IPS-18c (cell line): Measurements from ENCODE around the gene NTF3.

ENCODE experiments used
- H3K4me3 ChIP-seq: 2 replicates; pipeline ENCODE4 v1.7.0; 2013; ENCODE audit warnings: low read depth, mild to moderate bottlenecking, low read length, moderate library complexity; ENCODE audit not compliant: insufficient read depth
- H3K9me3 ChIP-seq: one replicate; pipeline ENCODE4 v1.6.1; 2013; ENCODE audit warnings: mild to moderate bottlenecking, low read length, moderate library complexity; ENCODE audit not compliant: control insufficient read depth, insufficient read depth

The NTF3 gene

DNA sequence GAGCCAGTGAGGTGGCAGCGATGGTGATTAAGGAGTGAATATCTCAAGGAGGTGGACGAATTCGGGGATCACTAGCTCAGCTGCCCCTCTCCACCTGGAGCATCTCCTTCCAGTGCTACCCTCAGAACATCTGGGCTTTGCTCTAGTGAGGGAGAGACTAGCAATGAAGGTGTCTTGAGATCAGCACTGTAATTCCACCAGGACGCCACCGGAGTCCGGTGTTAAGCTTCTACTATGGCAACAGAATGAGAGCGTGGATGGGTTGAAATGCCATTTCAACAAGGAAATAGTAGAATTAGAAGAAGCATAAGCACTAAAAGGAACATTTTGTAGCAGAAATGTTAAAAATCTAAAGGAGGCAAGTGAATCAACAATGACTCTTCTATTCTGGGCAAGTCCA is 61.1 kb downstream of the NTF3 start:
- Histone ChIP-seq H3K4me3 (no peak overlapping the region), H3K9me3 (no peaks in the 10 kb centered on the region)

- Histone ChIP-seq H3K9me3 (no peaks in the 10 kb centered on the region), H3K4me3 (no peak overlapping the region)
Observed at GRCh38 chr12:5494343-5494742, 62.4 kb downstream of the NTF3 start.

- Histone ChIP-seq H3K9me3 (no peaks in the 10 kb centered on the region), H3K4me3 (no peak overlapping the region)
Observed at GRCh38 chr12:5497329-5498053, 65.6 kb downstream of the NTF3 start.

DNA sequence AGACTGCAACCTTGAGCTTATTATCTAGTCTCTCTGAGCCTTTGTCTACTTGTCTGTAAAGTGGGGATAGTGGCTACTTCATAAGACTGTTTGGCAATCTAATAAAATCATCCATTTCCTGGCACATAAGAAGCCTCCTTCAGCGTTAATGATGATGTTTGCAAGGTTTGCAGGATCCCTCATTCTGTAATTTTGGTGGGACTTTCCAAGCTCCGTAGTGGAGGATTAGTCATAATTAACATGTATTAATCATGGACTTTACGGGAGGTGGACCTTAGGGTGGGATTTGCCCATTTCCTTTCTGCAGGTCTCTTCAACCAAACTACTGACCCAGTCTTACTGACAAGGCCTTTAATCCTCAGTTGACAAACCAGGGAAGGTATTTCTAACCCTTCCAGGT is 66.2 kb downstream of the NTF3 start:
- H3K4me3 ChIP-seq: no peak overlapping the region
- H3K9me3 ChIP-seq: no peaks in the 10 kb centered on the region

GRCh38 chr12:5498806-5499205 is 66.9 kb downstream of the NTF3 start:
- Histone ChIP-seq H3K4me3 (no peak overlapping the region), H3K9me3 (no peaks in the 10 kb centered on the region)

DNA sequence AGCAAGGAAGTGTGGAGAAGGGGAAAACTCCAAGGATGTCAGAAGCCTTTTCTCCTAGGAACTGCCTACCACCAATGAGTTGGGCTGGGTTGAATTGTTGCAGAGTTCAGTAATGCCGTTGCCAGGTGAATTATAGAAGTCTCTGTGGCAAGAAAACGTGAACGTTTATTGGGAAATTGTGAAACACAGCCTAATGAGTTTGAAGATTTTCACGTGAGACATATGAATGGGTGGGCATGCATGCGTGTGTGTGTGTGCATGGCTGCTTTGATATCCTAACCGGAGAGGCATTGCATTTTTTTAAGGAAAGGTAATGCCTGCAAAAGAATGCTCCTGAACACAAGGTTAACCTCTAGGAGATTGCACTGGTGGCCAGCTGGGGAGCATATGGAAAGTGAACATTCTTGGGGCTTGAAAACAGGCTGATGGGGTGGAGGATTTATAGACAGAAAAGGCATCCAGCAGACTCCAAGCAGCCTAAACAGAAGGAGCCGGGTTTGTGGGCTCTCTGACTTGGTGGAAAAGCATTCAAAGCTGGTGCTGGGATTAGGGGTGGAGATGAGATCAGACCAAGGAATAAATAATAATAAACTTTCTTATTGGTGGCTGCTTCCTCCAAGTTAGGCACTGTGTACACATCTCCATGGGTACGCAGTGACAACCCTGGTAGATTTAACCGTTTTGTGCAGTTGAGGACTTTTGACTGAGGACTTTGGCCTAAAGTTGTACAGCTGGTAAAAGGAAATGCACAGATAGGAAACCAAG is 67.8 kb downstream of the NTF3 start:
- no peaks in the 10 kb centered on the region for H3K9me3 ChIP-seq

GRCh38 chr12:5500331-5500659 is 68.4 kb downstream of the NTF3 start:
- Histone ChIP-seq H3K4me3 (no peak overlapping the region), H3K9me3 (no peaks in the 10 kb centered on the region)

More for the DNA sequence above, 67.8 kb downstream of the NTF3 start:
- no peak overlapping the region for H3K4me3 ChIP-seq

- Histone ChIP-seq H3K9me3 (no peaks in the 10 kb centered on the region), H3K4me3 (no peak overlapping the region)
Observed at GRCh38 chr12:5503774-5504173, 71.9 kb downstream of the NTF3 start.

GRCh38 chr12:5505116-5505515 is 73.2 kb downstream of the NTF3 start:
- H3K4me3 ChIP-seq: no peak overlapping the region
- no peaks in the 10 kb centered on the region for H3K9me3 ChIP-seq

DNA sequence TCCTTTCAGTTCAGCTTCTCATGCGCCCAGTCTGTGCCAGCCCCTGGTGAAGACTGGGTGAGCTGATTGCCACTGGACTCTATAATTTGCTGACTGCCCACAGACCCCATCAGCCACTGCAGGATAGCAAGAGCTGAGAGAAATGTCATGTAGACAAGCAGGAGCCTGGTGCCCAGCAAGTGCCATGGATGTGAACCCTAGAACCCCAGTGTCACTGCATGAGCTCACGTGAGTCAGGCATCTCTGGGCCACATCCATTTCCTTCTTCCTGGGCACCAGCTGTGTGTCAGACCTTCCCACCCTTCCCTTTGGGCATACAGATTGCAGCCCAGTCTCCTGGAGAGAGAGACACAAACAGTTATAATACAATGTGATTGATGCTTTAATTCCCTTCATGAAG is 73.8 kb downstream of the NTF3 start:
- Histone ChIP-seq H3K9me3 (no peaks in the 10 kb centered on the region), H3K4me3 (no peak overlapping the region)

- Histone ChIP-seq H3K9me3 (no peaks in the 10 kb centered on the region), H3K4me3 (no peak overlapping the region)
Observed at GRCh38 chr12:5506295-5506694, 74.4 kb downstream of the NTF3 start.

DNA sequence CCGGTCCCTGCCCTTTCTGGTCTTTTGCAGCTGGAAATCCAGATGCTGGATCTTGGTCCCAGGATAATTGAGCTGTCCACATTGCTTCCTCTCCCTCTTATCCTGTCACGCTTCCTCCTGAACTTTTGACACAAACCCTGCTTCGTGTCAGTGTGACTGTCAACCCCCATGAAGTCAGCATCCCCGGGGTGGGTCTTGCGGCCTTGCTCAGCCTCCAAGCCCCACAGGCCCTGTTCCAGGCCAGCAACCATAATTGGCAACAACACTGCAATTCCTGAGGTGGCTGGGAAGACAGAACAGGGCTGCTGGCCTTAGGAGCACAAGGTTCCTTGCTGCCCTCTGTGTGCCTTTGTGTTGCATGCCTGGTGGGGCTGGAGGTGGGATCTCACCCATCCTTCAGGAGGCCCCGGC is 74.9 kb downstream of the NTF3 start:
- Histone ChIP-seq H3K4me3 (no peak overlapping the region), H3K9me3 (no peaks in the 10 kb centered on the region)

- no peaks in the 10 kb centered on the region for H3K9me3 ChIP-seq
- H3K4me3 ChIP-seq: no peak overlapping the region
Observed at GRCh38 chr12:5507401-5507935, 75.6 kb downstream of the NTF3 start.

DNA sequence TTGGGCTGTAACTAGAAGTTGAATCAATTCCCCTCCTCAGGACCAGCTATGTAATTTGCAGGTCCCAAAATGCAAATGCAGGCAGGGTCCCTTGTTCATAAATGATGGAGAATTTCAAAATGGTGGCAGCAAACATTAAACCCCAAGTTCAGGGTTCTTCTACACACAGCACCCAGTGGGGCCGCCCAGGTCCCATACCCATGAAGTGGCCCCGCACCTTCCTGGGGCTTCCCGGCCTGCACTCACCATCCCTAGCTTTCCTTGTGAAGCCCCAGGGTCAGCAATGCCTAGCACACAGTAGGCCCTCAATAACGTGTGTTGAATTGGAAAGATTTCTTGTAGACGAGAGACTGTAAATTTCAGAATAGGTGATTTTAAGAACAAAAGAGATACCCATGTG is 76.0 kb downstream of the NTF3 start:
- Histone ChIP-seq H3K4me3 (no peak overlapping the region), H3K9me3 (no peaks in the 10 kb centered on the region)

DNA sequence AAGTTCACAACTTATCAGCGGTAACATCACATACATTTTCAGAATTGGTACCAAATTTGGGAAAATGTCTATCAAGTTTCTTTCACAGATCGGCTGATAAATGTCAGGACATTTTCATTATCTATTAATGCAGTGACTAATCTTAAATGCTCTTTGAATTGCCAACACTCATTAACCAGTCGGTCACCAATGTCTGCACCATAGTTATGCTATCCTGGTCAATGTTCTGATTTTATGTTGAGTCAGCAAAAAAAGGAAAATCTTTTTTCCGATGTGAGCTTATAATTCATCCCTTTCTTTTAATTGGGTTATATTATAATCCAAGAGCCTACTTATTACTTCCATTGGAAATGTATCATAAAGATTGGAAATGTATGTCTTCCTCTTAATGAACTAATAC is 77.2 kb downstream of the NTF3 start:
- no peak overlapping the region for H3K4me3 ChIP-seq
- no peaks in the 10 kb centered on the region for H3K9me3 ChIP-seq

DNA sequence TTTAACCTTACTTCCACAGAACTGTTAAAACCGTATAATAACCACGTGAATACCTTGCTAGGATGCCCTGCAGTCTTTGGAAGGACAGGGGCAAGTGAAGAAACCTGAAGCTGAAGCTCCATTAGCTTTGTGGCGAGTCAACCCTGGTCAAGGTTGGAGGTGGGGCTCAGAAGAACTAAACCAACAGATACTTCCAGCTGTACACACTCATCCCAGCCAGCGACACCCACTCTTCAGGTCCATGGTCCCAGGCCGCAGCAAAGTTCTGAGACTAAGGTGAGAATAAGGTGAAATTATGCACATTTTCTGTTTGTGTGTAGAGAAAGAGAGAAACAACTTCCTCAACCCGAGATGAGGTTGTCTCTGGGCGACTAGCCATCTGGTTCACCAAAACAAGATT is 77.6 kb downstream of the NTF3 start:
- Histone ChIP-seq H3K9me3 (no peaks in the 10 kb centered on the region), H3K4me3 (no peak overlapping the region)

- no peaks in the 10 kb centered on the region for H3K9me3 ChIP-seq
- no peak overlapping the region for H3K4me3 ChIP-seq
Observed at GRCh38 chr12:5510251-5510805, 78.4 kb downstream of the NTF3 start.

- no peak overlapping the region for H3K4me3 ChIP-seq
- no peaks in the 10 kb centered on the region for H3K9me3 ChIP-seq
Observed at GRCh38 chr12:5511256-5511643, 79.3 kb downstream of the NTF3 start.
